Upper lobe of right lung (tissue), 1 donor: ENCODE results near the gene TM4SF1. TPM values are rescaled to one million over a fixed set of nuclear protein-coding genes. Genes with fewer than 3 reads are reported as not detected.

Experiments used
- ATAC-seq: fragments of 200-7000 bp; cut with Tn5 transposase; one replicate; pipeline ENCODE4 v1.9.1; 2020; ENCODE audit warnings: mild to moderate bottlenecking, moderate library complexity
- DNase-seq: peaks from one replicate; pipeline ENCODE4 v3.0.0-alpha.2; 2020
- H3K27ac ChIP-seq: fragments of 200-600 bp; one replicate; pipeline ENCODE4 v1.8.0; 2022
- H3K27me3 ChIP-seq: fragments of 200-600 bp; one replicate; pipeline ENCODE4 v1.8.0; 2022; ENCODE audit warnings: mild to moderate bottlenecking
- H3K36me3 ChIP-seq: fragments of 200-600 bp; one replicate; pipeline ENCODE4 v1.8.0; 2022
- H3K4me1 ChIP-seq: fragments of 200-600 bp; one replicate; pipeline ENCODE4 v1.8.0; 2022
- H3K4me3 ChIP-seq: fragments of 200-600 bp; one replicate; pipeline ENCODE4 v1.8.0; 2022; ENCODE audit warnings: mild to moderate bottlenecking
- H3K9me3 ChIP-seq: fragments of 200-600 bp; one replicate; pipeline ENCODE4 v1.8.0; 2022
- intact Hi-C: fragments of 100-400 bp; cut with DNase I; formaldehyde crosslinking; loops from one replicate; pipeline ENCODE4 v1.11.0; 2022
- total RNA-seq: library from RNA; stranded (reverse); fragmentation: NEBNext Ultra II Directional; extraction: Animal tissue kit (Norgen Biotek cat#: 25700); gene quantifications from one replicate; pipeline ENCODE4 v1.2.1, GENCODE V29; 2021
- TF ChIP-seq, protein P1 (sequence below): fragments of 200-600 bp; IDR thresholded peaks from one replicate; pipeline ENCODE4 v1.8.0; 2022; ENCODE audit warnings: antibody characterized with exemption
- donor health status: DM: no; HTN: yes; CAD: no; lungs with severe emphysema.

Gene TM4SF1
- total RNA-seq, 1 donor from 2014 or later = 188 TPM

DNA sequence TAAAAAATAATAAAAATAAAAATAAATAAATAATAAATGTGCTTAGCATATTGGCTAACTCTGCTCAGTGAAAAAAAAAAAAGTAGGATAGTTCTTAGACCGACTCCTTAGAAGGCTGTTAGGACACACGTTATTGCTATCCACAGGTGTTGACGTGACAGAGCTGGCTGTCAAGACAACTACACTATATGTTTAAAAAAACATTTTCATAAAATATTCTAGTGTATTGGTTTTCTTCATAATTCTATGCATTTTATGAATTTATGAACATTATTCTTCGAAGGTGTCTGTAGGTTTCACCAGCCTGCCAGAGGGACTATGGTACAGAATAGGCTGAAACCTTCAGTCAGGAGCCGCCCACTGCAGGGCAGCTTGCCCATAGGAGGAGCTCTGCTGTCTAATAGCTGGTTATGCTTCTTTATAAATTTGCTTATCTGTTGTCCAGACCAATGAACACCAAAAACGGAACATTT is 9.2 kb downstream of the TM4SF1 start:
- TF ChIP-seq, protein P1, sequence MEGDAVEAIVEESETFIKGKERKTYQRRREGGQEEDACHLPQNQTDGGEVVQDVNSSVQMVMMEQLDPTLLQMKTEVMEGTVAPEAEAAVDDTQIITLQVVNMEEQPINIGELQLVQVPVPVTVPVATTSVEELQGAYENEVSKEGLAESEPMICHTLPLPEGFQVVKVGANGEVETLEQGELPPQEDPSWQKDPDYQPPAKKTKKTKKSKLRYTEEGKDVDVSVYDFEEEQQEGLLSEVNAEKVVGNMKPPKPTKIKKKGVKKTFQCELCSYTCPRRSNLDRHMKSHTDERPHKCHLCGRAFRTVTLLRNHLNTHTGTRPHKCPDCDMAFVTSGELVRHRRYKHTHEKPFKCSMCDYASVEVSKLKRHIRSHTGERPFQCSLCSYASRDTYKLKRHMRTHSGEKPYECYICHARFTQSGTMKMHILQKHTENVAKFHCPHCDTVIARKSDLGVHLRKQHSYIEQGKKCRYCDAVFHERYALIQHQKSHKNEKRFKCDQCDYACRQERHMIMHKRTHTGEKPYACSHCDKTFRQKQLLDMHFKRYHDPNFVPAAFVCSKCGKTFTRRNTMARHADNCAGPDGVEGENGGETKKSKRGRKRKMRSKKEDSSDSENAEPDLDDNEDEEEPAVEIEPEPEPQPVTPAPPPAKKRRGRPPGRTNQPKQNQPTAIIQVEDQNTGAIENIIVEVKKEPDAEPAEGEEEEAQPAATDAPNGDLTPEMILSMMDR = no peak
- ATAC-seq (no peak), DNase-seq (no peak)
- intact Hi-C loops = no loop called here
- Histone ChIP-seq H3K27me3 (no peaks in the 10 kb centered on the region), H3K36me3 (peaks cover 11% of the 10 kb centered on the region), H3K4me3 (no peak overlapping the region), H3K4me1 (peaks cover 25% of the 10 kb centered on the region), H3K9me3 (no peaks in the 10 kb centered on the region), H3K27ac (no peak overlapping the region)

DNA sequence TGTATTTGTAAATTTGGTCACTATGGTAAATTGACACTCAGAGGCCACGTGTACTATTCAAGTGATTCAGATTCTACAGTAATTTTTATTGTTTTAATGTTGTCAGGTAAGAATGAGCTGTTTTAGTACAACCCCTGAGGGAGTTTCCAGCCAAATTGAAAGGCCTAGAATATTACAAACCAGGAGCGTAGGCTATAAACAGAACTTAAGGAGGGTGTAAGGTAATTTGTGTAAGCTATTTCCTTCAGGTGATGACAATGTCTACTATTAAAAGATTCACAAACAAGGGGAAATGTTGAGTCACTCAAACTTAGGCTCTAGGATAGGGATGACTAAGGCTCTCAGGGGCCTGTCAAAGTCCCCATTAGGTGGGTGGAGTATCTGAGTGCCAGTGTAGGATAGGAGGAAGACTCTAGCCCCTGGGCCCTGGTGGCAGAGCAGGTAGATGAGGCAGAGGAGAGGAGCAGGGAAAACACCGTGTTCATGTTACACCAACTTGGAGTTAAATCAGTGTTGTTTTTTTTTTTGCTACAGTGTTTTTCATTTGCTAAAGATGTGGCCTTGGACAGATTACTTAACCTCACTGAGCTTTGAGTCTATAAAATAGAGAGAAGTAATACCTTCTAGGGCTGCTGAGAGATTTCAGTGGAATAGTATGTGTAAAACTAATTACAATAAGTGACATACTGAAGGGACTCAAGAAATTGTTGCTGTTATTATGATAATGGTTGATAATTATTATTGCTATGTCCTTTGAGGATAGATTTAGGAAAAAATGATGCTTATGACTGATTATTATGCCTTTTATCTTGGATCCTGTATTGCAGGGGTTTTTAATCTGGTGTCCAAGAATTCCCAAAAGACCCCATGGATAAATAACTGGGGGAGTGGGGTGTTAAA is 10.3 kb downstream of the TM4SF1 start:
- TF ChIP-seq, protein P1 = no peak
- H3K36me3 ChIP-seq = peaks cover 11% of the 10 kb centered on the region
- intact Hi-C loops = no loop called here
- H3K27me3 ChIP-seq = no peaks in the 10 kb centered on the region
- H3K27ac ChIP-seq = peak overlapping the region; percentile 24
- no peak overlapping the region for H3K4me3 ChIP-seq
- H3K4me1 ChIP-seq = peaks cover 21% of the 10 kb centered on the region
- H3K9me3 ChIP-seq = no peaks in the 10 kb centered on the region
- no peak for DNase-seq
- peak; percentile 69 for ATAC-seq

DNA sequence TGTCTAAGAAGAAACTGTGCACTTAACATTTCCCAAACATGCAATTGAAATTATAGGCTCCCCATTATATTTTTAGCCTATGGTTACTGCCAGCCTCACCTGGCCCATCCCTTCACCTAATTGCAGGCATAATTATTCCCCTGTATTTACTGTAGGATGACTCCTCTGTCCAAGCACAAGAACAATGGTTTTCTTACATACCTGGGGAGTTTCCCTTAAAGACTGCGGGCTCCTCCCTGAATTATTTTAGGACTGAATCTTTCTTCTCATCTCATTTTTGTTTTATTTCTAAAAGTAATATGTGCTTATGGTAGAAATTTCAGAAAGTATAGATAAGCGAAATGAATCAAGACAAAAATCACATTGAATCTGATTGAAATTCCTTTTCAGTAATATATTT is 11.4 kb downstream of the TM4SF1 start:
- intact Hi-C loops = no loop called here
- H3K27me3 ChIP-seq = no peaks in the 10 kb centered on the region
- H3K9me3 ChIP-seq = no peaks in the 10 kb centered on the region
- DNase-seq (no peak), ATAC-seq (no peak)
- TF ChIP-seq, protein P1 = no peak
- H3K36me3 ChIP-seq = no peaks in the 10 kb centered on the region
- no peak overlapping the region for H3K27ac ChIP-seq
- peaks cover 9% of the 10 kb centered on the region for H3K4me1 ChIP-seq
- no peak overlapping the region for H3K4me3 ChIP-seq

DNA sequence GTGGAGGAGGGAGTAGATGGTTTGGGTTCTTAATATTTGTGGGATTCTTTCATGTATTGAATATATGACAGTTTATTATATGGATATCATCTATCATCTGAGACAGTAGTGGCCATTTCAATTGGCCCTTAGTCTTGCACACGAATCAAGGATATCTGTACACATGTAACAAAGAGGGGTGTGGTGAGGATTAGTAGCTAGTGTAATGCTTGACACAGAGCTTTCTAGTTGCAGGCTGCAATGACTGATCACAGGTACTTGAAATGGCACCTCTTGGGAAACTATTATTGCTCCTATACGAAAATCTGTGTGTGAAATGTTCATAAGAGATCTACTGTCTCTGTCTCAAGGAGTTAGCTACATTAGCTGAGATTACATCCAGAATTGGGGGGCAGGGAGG is 12.8 kb downstream of the TM4SF1 start:
- H3K27me3 ChIP-seq = no peaks in the 10 kb centered on the region
- H3K9me3 ChIP-seq = no peaks in the 10 kb centered on the region
- H3K27ac ChIP-seq = no peak overlapping the region
- H3K4me1 ChIP-seq = no peaks in the 10 kb centered on the region
- TF ChIP-seq, protein P1 = no peak
- ATAC-seq (no peak), DNase-seq (no peak)
- intact Hi-C loops = no loop called here
- no peak overlapping the region for H3K4me3 ChIP-seq
- no peaks in the 10 kb centered on the region for H3K36me3 ChIP-seq

DNA sequence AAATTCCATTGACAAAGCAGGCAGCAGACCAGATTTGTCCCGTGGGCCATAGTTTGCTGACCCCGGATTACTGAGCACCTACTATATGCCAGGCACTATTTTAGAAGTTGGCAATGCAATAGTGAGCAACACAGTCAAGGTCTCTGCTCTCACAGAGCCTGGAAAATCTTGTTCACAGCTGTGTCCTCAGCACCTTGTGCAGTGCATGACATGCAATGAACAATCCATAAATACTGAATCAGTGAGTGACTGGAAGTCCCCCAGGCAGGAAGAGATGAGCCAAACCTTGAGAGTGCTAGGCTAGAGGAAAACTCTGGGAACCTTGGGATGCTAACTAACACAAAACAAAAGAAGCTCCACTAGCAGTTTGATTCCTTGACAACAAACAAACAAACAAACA is 14.4 kb downstream of the TM4SF1 start:
- no peak overlapping the region for H3K27ac ChIP-seq
- DNase-seq (no peak), ATAC-seq (no peak)
- no peaks in the 10 kb centered on the region for H3K36me3 ChIP-seq
- intact Hi-C loops = no loop called here
- H3K9me3 ChIP-seq = no peaks in the 10 kb centered on the region
- no peak overlapping the region for H3K4me3 ChIP-seq
- no peaks in the 10 kb centered on the region for H3K27me3 ChIP-seq
- TF ChIP-seq, protein P1 = no peak
- no peaks in the 10 kb centered on the region for H3K4me1 ChIP-seq
